ENCODE measurements around the gene TEX9.
A peak's percentile ranks its signal among the peaks of the same experiment; 100 is the strongest.
"Not testable (repeated sequence)": the region's sequence is repeated elsewhere in the genome, so short reads cannot be mapped to it uniquely, and the experiment has no call there.

The TEX9 gene

GRCh38 chr15:56365075-56365711 is at the start of gene TEX9:
Gene TEX9, plus strand, starts transcription at chr15:56365426. Its CDS starts 25 bp downstream, at chr15:56365451.
- peak; percentile 95 for DNase-seq (ENCODE audit: low read depth, low spot score)

DNA sequence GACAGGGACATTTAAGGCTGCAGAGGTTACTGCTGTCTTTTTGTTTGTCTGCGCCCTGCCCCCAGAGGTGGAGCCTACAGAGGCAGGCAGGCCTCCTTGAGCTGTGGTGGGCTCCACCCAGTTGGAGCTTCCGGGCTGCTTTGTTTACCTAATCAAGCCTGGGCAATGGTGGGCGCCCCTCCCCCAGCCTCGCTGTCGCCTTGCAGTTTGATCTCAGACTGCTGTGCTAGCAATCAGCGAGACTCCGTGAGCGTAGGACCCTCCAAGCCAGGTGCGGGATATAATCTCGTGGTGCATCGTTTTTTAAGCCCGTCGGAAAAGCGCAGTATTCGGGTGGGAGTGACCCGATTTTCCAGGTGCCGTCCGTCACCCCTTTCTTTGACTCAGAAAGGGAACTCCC is 48.7 kb upstream of the TEX9 start:
- not testable (repeated sequence) for DNase-seq (ENCODE audit: low read depth, low spot score)

- no peak for DNase-seq (ENCODE audit: low read depth, low spot score)
Observed at GRCh38 chr15:56320316-56320715, 44.9 kb upstream of the TEX9 start.

- DNase-seq (ENCODE audit: low read depth, low spot score), result no peak
Observed at GRCh38 chr15:56320861-56321260, 44.4 kb upstream of the TEX9 start.

- no peak for DNase-seq (ENCODE audit: low read depth, low spot score)
Observed at GRCh38 chr15:56322444-56322843, 42.8 kb upstream of the TEX9 start.

DNA sequence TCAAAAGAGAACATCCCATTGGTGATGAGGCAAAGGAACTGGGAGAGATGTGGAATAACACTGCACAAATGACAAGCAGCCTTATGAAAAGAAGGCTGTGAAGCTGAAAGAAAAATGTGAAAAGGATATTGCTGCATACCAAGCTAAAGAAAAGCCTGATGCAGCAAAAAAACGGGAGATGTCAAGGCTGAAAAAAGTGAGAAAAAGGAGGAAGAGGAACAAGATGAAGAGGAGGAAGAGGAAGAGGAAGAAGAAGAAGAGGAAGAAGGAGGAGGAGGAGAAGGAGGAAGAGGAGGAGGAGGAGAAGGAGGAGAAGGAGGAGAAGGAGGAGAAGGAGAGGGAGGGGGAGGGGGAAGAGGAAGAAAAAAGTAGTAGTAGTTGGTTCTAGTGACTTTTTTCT is 41.8 kb upstream of the TEX9 start:
- DNase-seq (ENCODE audit: low read depth, low spot score), result no peak

- DNase-seq (ENCODE audit: low read depth, low spot score), result peak; percentile 27
Observed at GRCh38 chr15:56325186-56325585, 40.0 kb upstream of the TEX9 start.

GRCh38 chr15:56327721-56328502 is 37.3 kb upstream of the TEX9 start:
- peak; percentile 5 for DNase-seq (ENCODE audit: low read depth, low spot score)

DNA sequence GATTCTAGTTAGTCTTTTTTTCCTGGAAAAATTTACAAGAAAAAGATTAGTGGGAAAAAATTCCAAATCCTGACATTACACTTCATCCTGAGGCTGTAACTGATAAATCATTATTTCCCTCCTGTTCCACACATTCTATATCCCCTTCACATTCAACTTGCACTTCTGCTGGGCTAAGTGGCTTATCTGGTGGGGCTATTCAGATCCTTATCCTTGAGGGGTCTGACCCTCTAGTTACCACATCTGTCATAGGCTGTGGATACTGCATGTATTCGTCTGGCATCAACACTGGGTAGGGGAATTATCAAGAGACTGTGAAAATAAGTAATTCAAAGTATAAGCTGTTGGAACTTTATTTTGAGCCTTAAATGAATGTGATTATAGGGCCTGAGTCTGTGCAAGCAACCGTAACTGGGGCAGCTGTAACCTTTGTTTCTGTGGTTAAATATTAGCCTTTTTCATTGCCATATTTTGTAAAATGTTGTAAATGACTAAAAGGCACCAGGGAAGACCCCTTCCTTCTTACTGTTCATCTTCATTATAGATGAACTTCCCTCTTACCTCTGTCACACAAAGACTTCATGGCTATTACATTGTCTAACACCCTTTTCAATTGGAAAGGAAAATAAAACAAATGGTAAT is 28.0 kb upstream of the TEX9 start:
- DNase-seq (ENCODE audit: low read depth, low spot score), result no peak

- DNase-seq (ENCODE audit: low read depth, low spot score), result no peak
Observed at GRCh38 chr15:56339594-56339993, 25.6 kb upstream of the TEX9 start.

DNA sequence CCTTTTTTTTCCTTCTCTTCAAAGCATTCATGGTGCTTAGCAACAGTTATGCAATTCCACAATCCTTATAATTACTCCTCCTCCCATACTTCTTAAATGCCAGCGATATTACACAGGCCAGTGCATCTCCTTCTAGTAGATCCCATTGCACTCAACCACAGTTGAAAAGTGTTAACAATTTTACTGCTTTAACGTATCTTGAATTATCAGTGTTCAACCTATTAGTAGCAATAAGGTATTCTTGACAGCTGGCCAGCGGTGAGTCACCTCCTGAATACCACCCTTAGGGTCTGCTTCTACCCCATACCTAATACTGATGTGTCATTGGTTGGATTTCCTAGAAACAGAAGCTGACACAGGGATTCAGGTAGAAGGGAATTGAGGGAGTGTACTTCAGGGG is 24.0 kb upstream of the TEX9 start:
- DNase-seq (ENCODE audit: low read depth, low spot score), result peak; percentile 2

GRCh38 chr15:56342653-56343052 is 22.6 kb upstream of the TEX9 start:
- no peak for DNase-seq (ENCODE audit: low read depth, low spot score)

DNA sequence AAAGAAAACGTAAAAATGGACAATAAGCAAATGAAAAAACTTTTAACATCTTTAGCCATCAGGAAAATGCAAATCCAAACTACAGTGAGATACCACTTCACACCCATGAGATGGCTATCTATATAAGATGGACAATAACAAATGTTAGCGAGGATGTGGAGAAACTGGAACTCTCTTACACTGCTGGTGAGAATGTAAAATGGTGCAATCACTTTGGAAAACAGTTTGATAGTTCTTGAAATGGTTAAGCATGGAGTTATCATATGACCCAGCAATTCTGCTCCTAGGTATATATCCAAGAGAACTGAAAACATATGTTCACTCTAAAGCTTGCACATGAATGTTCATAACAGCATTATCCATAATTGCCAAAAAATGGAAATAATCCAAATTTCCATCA is 21.3 kb upstream of the TEX9 start:
- no peak for DNase-seq (ENCODE audit: low read depth, low spot score)

DNA sequence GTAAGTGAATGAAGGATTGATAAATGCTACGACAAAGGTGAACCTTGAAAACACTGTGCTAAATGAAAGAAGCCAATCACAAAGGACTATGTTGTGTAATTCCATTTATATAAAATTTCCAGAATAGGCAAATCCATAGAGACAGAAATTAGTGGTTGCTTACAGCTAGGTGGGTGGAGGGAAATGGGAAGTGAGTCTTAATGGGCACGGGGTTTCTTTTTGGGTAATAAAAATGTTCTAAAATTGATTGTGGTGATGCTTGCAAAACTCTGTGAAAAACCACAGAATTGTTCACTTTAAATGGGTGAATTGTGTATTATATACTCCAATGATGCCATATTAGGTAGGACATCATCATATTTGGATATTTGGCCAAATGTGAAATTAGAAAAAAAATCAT is 20.9 kb upstream of the TEX9 start:
- no peak for DNase-seq (ENCODE audit: low read depth, low spot score)

- no peak for DNase-seq (ENCODE audit: low read depth, low spot score)
Observed at GRCh38 chr15:56346414-56346813, 18.8 kb upstream of the TEX9 start.

GRCh38 chr15:56349554-56349953 is 15.7 kb upstream of the TEX9 start:
- no peak for DNase-seq (ENCODE audit: low read depth, low spot score)

DNA sequence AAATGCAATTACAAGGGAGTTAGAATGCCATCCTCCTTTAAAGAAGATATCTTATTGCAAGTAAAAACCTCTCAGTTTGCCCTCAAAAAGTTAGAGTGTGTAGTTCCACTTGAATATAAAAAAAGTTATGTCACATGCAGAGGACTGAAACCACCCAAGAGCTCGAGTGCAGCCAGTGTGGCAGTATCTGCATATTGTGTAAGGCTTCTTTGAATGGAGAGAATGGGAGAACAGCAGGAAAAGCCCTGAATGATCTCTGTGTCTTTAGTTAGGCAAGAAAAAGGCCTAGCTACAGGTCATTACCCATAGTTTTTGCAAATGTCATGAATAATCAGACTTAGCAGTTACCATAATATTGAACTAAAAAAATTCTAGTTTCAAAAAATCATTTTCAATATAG is 13.9 kb upstream of the TEX9 start:
- DNase-seq (ENCODE audit: low read depth, low spot score), result no peak

GRCh38 chr15:56351957-56352506 is 13.2 kb upstream of the TEX9 start:
- peak; percentile 17 for DNase-seq (ENCODE audit: low read depth, low spot score)

DNA sequence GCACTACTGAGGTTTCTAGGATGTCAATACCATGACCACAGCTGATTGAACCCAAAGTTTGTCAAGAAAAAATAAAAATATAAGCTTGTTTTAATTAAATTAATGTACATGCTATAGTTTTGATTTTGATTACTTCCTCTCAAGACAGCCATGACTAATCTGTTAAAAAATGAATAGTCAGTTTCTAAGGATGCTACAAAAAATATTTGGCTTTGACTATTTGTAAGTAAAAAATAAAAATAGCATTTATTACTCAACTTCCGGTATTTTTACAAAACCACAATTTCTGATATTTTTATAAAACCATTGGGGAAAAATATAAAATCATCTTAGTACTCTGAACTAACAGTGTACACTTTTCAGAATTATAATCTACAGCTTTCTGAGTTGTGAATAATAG is 12.1 kb upstream of the TEX9 start:
- DNase-seq (ENCODE audit: low read depth, low spot score), result no peak

- no peak for DNase-seq (ENCODE audit: low read depth, low spot score)
Observed at GRCh38 chr15:56353740-56354139, 11.5 kb upstream of the TEX9 start.

GRCh38 chr15:56356616-56357015 is 8.6 kb upstream of the TEX9 start:
- DNase-seq (ENCODE audit: low read depth, low spot score), result peak; percentile 75

DNA sequence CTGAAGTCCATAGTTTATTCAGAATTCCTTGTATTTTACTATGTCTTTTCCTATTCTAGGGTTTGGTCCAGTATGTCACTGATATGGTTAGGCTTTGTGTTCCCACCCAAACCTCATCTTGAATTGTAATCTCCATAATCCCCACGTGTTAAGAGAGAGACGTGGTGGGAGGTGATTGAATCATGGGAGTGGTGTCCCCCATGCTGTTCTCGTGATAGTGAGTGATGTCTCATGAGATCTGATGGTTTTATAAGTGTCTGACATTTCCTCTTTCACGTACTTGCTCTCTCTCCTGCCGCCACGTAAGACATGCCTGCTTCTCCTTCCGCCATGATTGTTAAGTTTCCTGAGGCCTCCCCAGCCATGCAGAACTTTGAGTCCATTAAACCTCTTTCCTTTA is 6.6 kb upstream of the TEX9 start:
- DNase-seq (ENCODE audit: low read depth, low spot score), result no peak

GRCh38 chr15:56361987-56362386 is 3.2 kb upstream of the TEX9 start:
- DNase-seq (ENCODE audit: low read depth, low spot score), result no peak
